NCI-H69 (cell line): Measurements from ENCODE around the gene C20orf204.

Experiments used
- DNase-seq: peaks from one replicate; lab custom pipeline; 2025; lab: John Stamatoyannopoulos, UW

C20orf204 gene

DNA sequence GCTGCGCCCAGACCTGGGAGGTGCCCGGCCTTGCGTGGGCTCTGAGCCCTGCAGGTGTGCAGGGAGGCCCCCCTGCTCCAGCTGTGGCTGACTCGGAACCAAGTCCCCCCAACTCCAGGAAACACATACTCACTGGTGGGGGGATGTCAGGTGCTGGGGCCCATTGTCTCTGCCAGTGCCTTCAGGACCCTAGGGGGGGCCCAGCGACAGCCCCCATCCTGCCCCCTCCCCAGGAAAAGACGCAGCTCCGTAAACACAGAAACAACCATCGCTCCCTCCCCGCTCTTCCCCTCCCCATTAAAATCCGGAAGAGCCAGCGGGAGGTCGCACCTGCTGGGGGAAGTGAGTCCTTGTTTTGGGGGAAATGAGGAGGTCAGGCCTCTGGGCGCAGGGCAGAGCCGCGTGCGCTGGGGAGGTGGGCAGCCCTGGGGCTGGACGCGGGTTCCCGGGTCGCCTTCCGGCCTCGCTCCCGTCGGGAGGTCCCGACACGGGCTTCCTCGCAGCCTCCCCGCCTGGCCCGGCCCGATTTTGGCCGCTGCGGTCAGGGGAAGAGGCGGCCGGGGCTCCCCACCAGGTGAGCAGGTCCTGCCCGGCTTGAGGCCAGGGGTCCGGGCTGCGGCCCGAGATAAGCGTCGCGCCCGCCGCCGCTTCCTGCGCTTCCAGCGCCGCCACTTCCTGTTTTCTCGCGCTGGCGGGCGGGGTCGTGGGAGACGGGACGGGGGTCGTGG, 6.2 kb downstream of the C20orf204 start:
- peak; percentile 39 for DNase-seq

DNA sequence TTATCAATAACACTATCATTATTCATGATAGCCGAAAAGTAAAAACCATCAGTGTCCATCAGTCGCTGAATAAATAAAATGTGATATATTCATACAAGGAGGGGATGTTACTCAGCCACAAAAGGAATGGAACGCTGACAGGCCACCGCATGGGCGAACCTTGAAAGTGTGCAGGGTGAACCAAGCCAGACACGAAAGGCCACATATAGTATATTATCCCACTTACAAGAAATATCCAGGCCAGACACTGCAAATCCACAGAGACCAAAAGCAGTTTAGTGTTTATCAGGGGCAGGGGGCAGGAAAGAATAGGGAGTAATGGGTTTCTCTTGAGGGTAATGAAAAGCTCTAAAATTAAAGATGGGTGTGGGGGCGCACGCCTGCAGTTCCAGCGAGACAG, 7.8 kb downstream of the C20orf204 start:
- no peak for DNase-seq

DNA sequence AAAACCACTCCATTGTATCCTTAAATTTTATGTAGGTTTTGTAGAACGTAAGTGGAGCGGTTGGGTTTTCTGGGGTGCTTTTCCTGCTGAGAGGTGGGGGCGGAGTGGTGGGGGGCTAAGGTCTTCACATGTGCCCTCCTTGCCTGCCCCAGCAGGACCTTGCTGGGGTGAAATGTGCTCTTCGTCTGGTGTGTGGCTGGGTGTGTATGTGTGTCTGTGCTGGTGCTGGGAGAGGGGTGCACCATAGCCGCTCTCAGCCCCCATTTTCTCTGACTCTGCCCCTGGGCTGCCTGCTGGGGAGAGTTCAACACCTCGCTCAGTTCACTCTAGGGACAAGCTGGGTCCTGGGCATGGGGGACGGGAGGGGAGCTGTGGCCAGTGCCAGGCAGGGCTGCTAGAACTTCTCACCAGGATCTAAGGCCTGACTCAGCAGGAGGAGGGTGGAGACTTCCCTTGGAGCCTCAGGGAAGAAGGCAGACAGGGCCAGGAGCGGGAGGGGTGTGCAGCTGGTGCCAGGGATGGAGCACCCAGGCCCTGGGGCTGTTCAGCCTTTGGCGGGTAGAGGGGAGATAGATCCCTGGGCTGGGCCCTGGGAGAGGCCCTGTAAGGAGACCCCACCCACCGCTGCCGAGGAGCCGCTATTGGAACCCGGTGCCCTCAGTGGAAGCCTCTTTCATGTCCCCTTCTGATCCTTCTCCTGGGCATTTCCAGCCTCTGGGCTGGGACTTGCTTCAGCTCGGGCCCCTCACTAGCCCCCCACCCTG, 8.7 kb downstream of the C20orf204 start:
- DNase-seq, result peak; percentile 51

DNA sequence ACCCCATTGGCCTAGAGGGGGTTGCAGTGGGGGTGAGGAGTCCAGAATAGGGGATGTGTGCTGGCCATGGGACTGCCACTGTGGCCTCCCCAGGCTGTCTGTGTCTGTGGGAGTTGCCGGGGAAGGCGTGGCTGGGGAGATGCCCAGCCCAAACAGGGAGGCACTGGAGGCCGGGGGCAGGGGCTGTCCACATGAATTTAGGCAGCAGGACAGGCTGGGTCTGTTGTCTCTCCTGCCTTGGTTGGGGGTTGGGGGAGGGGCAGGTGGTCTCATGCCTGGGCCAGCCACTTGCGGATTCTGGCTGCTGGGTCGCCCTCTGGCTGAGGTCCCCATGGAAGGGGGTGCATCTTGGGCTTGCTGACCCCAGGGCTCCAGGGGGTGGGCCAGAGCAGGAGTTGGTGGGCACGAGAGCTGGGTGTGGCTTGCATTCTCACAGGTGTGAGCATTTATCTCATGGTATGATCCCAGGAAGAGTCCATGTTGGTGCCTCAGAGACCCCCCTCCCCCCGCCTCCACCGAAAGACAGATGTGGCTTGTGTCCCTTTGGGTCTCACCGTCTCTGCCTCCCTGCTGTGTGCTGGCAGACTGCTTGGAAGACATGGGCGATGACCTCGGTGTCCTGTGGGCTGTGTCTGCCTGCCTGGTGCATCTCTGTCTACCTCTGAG, 9.5 kb downstream of the C20orf204 start:
- peak; percentile 19 for DNase-seq

DNA sequence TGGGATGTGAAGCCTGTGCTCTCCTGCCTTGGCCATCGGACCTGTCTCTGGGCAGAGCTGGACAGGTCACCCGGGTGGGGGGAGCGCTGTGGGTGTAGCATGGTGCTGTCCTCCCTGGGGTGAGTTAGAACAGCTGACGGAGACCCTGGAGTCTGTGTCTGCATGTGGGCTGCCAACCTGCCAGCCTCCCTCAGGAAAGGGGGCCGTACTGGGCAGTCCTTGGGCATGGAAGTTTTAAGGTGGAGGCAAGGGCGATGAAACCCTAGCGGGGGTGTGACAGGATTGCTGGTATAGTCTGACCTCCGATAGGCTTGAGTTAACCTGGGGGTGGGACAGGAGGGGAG, 11.0 kb downstream of the C20orf204 start:
- DNase-seq, result no peak

DNA sequence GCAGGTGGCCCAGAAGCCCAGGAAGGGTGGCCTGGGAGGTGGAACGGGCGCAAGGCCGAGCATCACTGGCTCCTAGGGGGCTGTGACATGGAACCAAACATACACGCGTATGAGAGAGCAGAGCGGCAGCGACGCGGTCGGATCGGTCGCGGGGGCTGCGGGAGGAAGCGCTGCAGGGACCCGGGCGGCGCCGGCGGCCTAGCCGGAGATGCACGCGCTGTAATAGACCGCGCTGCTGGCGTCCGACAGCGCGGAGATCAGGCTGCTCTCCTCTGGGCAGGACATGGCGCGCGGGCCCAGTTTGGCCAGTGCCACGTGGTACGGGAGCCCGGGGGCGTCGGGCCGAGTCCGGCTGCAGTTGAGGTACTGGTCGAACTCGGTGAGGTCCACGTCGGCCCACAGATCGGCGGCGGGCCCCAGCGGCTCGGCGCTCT, 12.0 kb downstream of the C20orf204 start:
- DNase-seq, result no peak

DNA sequence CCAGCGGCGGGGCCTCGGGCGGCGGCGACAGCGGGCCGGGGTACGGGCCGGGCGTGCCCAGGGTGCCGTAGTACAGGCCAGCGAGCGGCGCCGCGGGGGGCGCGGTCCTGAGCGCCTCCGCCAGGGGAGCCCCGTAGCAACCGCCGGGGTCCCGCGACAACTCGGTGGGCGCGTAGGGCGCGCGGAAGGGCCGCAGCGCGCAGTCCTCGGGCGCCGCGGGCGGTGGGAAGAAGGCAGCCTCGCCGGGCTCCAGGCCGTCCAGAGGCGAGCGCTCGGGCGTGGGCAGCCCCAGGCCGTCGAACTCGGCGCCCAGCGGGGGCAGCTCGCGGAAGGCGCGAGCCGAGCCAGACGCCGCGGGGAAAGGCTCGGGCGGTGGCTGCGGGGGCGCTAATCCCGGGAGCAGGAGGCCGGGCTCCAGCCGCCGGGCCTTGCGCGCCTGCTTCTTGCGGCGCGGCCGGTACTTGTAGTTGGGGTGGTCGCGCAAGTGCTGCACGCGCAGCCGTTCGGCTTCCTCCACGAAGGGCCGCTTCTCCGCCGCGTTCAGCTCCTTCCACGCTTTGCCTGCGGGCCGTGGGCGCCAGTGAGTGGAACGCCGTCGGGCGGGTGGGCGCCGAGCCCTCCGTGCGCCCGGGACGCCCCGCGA, 12.5 kb downstream of the C20orf204 start:
- DNase-seq, result no peak

DNA sequence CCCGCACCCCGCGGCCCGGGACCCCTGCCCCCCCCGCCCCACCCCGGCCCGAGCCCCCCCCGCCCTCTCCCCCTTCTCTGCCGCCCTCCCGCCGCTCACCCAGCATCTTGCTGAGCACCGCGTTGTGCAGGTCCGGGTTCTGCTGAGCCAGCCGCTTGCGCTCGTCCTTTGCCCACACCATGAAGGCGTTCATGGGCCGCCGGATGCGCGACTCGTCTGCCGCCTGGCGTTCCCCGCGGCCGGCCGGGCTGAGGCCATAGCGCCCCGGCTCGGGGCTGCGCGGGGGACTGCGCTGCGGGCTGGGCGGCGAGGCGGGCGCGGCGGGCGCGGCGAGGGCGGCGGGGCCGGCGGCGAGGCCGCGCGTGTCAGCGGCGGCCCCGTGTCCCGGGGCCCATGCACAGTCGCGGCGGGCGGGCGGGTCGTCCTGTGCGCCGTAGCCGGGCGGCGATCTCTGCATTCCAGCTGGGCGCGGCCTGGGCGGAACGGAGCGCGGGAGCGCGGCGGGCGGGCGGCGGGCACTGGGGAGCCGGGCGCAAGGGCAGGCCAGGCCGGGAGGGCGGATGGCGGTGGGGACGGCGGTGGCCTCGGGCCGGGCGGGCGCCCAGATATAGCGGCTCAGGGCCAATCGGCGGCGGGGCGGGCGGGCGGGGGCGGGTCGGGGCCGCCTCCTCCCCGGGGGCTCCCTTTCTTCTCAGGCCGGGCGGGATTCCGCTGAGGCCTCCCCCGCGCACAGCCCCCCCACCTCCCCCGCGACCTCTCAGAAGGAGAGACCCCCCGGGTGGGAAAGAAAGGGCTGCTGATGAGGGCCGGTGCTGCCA, 13.3 kb downstream of the C20orf204 start, which contains the start of gene SOX18:
Gene SOX18, minus strand, starts transcription at position 580 of the 818 bp plus-strand sequence. Its CDS starts 123 bp downstream, at position 457.
- DNase-seq, result peak; percentile 60

DNA sequence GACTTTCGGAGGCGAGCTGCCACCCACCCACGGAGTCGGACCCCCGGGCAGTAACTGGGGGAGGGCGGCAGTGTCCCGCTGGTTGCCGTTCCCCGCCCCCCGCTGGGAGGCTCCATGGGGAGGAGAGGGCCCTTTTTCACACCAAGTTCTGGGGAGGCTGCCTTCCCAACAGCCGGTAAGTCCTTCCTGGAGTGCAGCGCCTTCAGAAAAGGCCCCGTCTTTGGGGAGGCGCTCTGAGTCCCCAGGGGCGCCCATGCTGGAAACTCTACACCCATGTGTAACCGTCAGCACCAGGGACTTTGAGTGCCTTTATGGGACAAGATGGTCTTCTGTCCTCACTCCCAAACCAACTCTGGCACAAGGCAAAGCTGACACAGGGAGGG, 13.9 kb downstream of the C20orf204 start:
- DNase-seq, result no peak

DNA sequence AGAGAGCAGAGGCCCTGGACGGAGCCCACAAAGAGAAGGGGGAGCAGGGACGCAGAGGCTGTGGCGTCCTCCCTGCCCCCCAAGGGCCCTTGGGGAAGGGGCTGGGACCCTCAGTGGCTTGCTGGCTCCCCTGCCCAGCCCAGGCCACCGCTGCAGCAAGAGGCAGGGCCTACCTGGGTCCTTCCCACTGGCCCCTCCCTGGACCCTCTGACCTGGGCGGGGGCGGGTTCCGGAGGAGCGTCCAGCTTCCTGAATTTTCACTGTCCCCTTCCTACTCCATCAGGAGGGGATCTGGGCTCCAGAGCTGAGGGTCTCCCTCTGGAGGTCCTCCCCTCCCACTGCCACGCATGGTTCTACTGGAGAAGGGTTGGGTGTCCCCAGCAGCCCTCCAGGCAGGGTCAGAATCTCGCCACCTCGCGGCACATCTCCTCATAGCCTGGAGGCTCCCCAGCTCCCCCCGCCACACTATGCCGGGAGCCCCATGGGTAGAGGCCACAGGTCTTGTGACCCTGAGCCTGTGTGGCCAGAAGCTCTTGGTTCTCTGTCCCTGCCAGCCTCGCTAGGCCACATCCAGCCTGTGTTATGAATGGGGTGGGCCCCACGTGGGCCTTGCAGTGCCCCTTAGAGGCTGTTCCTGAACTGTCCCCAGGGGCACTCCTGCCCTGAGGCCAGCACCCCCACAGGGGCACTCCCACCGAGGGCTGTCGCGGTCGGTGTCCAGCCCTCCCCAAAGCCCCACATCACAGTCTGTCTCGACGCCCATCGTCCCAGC, 14.5 kb downstream of the C20orf204 start:
- no peak for DNase-seq

DNA sequence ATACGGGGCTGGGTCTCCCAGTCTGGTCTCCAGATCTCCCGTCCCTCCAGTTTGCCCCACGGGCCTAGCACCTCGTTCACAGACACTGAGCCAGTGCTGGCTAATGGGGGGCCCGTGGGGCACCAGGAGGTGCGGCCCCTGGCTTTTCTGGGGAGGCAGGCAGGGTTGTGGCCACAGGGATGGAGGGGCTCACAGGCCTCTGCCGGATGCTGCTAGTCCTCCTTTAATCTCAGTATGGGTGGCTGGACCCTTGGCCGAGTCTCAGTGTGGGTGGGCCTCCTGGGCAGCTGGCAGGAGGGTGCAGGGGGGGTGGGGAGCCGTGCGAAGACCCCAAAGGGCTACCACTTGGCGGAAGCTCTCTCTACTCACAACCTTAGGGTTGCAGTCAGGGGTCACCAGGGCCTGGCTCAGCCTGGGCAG, 15.1 kb downstream of the C20orf204 start:
- no peak for DNase-seq

DNA sequence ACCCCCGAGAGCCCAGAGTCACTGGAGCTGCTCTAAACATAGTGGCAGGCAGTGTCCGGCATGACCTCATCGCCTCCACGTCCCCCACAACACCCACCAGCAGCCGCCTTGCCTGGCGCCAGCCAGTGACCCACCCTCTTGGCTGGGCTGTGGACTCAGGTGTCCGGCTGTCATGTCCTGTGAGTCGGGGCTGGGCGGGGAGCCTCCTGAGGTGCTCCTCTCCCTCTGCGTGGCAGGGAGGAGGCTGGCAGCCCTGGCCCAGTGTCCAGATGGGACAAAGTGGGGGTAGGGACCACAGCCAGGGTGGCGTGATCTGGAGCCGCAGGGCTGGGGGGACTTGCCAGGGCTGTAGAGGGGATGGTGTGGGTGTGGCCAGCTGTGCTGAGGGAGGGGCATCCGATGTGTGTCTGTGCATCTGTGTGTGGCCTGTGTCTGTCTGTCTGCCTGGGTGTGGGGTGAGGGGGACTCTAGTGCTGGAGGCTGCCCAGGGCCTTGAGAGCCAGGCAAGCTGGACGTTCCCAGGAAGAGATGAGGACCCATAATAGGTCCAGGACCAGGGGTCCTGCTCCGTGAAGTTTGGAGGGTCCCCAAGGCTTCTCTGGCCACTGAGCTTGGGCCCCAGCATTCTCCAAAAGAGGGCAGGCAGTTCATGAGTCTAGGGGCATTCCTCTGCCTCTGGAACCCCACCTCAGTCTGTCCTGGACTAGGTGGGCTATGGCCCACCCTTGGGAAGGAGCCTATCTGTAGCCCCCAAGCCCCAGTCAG, 15.8 kb downstream of the C20orf204 start:
- no peak for DNase-seq

DNA sequence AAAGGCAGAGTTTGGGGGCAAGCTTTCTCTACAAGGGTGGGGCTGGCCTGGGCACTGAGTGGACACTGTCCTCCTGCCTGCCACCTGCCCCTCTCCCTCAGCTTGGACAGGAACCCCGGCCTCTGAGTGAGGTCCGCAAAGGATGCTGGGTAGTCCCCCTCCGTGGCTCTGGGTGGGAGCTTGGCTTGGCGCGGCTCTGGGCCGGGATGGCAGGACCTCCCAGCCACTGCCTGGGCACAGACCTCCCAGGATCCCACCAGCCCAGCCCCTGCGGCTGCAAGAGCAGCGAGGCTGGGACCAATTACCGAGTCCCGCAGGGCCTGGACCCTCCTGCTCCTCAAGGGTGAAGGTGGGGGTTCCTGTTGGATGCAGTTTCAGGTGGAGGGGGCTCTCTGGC, 16.3 kb downstream of the C20orf204 start:
- no peak for DNase-seq

DNA sequence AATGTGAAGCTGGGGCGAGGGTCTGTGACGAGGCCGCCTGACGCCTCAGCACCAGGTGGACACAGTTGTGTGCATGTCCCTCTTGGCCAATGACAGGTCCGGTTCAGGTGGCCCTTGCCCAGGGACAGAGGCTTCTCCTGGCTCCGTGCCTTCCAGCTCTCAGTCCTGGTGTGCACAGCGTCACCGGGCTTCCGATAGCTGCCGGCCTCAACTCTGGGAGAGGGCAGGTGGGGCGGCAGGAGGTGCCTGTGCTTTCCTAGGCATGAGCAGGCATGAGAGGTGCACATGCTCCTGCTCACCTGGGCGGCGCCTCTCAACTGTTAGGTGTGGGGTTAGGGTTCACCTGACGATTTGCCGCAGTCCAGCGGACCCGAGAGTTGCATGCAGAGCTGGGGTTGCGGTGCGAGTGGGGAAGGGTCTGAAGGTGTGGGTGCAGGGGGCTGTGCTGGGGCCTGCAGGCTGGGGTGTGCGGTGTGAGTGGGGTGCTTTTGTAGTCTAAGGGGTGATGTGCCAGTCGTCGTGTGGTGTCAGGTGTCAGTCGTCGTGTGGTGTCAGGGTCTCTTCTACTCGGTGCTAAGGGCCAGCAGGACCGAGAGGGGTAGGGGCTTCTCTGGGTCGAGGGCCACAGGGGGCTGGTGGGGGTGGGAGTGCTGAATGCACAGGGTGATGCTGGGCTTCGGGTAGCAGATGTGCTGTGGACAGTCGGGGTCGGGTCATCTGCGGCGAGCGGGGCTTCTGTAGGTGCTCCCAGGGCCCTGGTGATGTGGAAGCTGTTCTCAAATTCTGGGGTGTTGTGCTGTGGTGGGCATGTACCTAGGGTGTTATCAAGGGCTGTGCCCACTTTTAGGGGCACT, 17.2 kb downstream of the C20orf204 start:
- DNase-seq, result no peak

DNA sequence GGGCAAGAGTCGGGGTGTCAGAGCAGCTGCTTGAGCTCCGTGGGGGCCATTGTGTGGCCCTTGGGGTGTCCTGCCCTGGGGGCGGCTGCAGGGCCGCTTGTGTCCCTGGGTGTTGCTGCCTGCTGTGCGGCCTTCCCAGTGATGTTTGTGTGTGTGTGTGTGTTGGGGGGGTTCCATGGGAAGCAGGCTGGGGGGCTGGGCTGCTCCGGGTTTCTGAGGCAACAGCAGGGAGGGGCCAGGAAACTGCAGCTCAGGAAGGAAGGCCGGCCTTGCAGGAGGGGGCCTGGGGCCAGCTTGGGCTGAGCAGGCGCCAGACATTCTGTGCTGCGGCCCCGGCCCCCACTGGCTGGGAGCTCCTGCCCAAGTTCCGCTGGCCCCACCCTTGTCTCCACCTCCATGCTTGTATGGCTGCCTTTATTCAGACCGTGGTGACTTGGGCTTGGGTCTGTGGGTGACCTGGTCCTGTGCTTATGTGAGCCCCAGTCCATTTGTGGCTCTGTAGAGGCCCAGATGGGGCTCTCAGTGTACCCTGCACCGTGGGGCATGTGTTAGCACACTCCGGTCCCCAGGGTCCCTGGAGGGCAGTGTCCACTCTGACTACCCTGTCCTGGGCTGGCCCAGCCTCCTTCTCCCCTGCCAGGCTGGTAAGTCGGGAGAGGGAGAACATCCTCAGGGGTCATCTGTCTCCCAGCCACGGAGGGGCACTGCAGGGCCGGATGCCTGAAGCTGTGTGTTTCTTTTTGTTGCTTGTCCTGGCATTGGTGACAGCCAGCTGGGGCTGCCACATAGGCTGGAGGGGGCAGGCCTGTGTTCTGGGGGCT, 18.1 kb downstream of the C20orf204 start:
- DNase-seq, result peak; percentile 33

DNA sequence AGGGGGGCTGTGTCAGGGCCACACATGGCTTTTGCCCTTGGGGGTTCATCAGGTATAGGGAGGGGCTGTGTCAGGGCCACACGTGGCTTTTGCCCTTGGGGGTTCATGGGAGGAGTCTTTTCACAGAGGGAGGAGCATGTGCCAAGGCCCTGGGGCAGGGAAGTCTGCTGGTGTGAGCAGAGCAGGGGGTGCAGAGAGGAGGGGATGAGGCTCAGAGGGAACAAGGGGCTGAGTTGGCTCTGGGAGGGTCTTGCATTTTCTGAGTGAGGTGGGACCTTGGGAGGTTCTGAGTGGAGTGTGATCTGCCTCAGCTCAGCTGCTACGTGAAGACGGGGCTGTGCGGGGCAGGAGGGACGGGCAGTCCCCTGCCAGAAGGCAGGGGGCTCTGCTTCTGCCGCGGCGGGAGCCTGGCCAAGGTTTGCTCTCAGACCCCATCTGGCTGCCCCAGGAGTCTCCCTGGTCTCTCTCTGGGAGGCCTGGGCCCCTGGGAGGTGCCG, 19.5 kb downstream of the C20orf204 start:
- DNase-seq, result no peak

DNA sequence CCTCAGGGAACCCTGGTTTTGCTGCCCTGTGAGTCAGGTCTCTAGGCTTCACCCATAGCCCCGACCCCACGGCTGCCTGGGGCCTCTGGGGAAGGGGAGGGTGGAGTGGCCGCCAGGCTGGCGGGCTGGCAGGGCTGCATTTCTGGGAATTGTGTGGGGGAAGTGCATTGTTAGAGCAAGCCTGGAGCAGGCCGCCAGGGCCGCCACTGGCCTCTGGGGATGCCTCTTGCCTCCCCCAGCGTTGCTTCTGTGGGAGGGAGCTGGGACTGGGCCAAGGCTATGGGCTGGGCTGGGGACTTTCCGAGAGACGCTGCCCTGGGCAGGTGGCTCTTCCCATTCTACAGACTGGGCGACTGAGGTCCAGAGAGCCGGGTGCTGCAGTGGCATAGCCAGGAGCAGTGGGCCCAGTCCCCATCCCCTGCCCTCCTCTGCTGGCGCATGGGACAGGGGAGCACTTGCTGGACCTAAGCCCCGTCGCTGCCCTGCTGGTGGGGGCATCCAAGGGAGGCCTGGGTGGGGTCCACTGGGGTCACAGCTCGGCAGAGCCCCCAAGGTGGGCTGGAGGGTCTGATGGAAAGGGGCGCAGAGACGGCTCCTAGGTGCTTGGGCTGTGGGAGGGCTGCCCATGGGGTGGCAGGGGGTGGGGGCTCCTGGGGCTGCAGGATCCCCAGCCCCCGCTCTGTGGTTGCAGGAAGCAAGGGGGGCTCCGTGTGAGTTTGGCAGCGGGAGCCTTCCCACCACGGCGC, 20.1 kb downstream of the C20orf204 start:
- DNase-seq, result peak; percentile 32

DNA sequence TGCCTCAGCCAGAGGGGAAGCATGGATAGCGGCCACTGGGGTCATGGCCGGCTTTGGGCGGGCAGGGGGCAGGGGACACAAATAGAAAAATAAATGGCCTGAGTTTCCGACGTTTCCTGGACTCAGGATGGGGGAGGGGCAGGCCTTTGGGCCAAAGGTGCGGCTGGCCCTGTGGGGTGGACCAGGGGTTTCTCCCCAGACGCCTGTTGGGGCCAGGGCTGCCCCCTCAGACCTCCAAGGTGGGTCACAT, 20.6 kb downstream of the C20orf204 start:
- DNase-seq, result no peak
